H1 (cell line): ENCODE data around the gene SNRNP200. TPM values are rescaled to one million over a fixed set of nuclear protein-coding genes. Genes with fewer than 3 reads are reported as not detected.

Source experiments
- CTCF ChIA-PET: fragments of 300-600 bp; sonication (Branson Sonifier 250); formaldehyde crosslinking; loops from one replicate; lab custom pipeline; 2021; ENCODE audit not compliant: partially characterized antibody; lab: Charles Lee
- POLR2A ChIA-PET: fragments of 300-600 bp; sonication (Branson Sonifier 250); formaldehyde crosslinking; loops from one replicate; lab custom pipeline; 2021; ENCODE audit warnings: inconsistent platforms; ENCODE audit not compliant: partially characterized antibody; lab: Charles Lee
- DNase-seq, 2 experiments: peaks; one replicate each; pipeline versions ENCODE4 v3.0.0 to v3.0.0-alpha.2; 2010 to 2022; ENCODE audit warnings: low spot score in 2 of 2, low read depth in 1 of 2, mixed read lengths in 1 of 2
- FAIRE-seq: peaks from 2 replicates; lab custom pipeline; 2011; peaks lifted over from hg19 to GRCh38; lab: Jason Lieb, UNC
- H2AFZ ChIP-seq: 2 replicates; pipeline ENCODE4 v1.8.1; 2012; ENCODE audit warnings: low read length, inconsistent platforms
- H2AK5ac ChIP-seq: 2 replicates; pipeline ENCODE4 v1.6.1; 2013; ENCODE audit warnings: low read depth, low read length
- H2BK120ac ChIP-seq: replicated peaks from 2 replicates; pipeline ENCODE3; 2013; ENCODE audit warnings: low read depth, low read length, inconsistent platforms
- H2BK12ac ChIP-seq: 2 replicates; pipeline ENCODE4 v1.6.1; 2013; ENCODE audit warnings: low read depth, low read length
- H2BK15ac ChIP-seq: 2 replicates; pipeline ENCODE4 v1.6.1; 2013; ENCODE audit warnings: low read length
- H2BK20ac ChIP-seq: 2 replicates; pipeline ENCODE4 v1.6.1; 2013; ENCODE audit warnings: low read length
- H2BK5ac ChIP-seq: 2 replicates; pipeline ENCODE4 v1.6.1; 2013; ENCODE audit warnings: low read depth, low read length
- H3K14ac ChIP-seq: 2 replicates; pipeline ENCODE4 v1.6.1; 2013; ENCODE audit warnings: inconsistent platforms; ENCODE audit not compliant: insufficient read length
- H3K18ac ChIP-seq: 2 replicates; pipeline ENCODE4 v1.6.1; 2013; ENCODE audit warnings: low read length; ENCODE audit errors: extremely low read depth
- H3K23ac ChIP-seq: 2 replicates; pipeline ENCODE4 v1.6.1; 2013; ENCODE audit warnings: inconsistent platforms; ENCODE audit not compliant: insufficient read length
- H3K23me2 ChIP-seq: 2 replicates; pipeline ENCODE4 v1.6.1; 2013; ENCODE audit warnings: low read depth, low read length
- H3K27ac ChIP-seq: 2 replicates; pipeline ENCODE4 v1.6.1; 2011; ENCODE audit warnings: low read depth, low read length, inconsistent platforms
- H3K27me3 ChIP-seq, 4 experiments: replicated peaks in 1 of 4; 1 replicate in 1 of 4; 2 replicates in 3 of 4; pipeline versions ENCODE4 v1.6.1 to v1.8.1; 2011 to 2013; ENCODE audit warnings: low read length in 3 of 4, mild to moderate bottlenecking in 3 of 4, inconsistent platforms in 2 of 4, mixed read lengths in 2 of 4, moderate library complexity in 1 of 4; ENCODE audit not compliant: control insufficient read depth in 3 of 4, insufficient read depth in 3 of 4; ENCODE audit errors: extremely low read depth in 1 of 4
- H3K36me3 ChIP-seq, 4 experiments: 2 replicates each; pipeline versions ENCODE4 v1.6.1 to v1.8.1; 2011 to 2013; ENCODE audit warnings: mild to moderate bottlenecking in 4 of 4, low read length in 3 of 4, moderate library complexity in 2 of 4, control low read depth in 1 of 4, inconsistent platforms in 1 of 4; ENCODE audit not compliant: insufficient read depth in 4 of 4, control insufficient read depth in 2 of 4
- H3K4ac ChIP-seq: replicated peaks from 2 replicates; pipeline ENCODE3; 2013; ENCODE audit warnings: low read length, low read depth, mixed read lengths, inconsistent platforms; ENCODE audit not compliant: insufficient read length
- H3K4me1 ChIP-seq, 4 experiments: replicated peaks in 1 of 4; 1 replicate in 1 of 4; 2 replicates in 3 of 4; pipeline versions ENCODE4 v1.6.1 to v1.8.1; 2011 to 2013; ENCODE audit warnings: low read length in 3 of 4, inconsistent platforms in 2 of 4, mixed read lengths in 1 of 4; ENCODE audit not compliant: insufficient read depth in 4 of 4, control insufficient read depth in 3 of 4
- H3K4me2 ChIP-seq, 2 experiments: 2 replicates each; pipeline versions ENCODE4 v1.6.1 to v1.8.1; 2011 to 2013; ENCODE audit warnings: low read depth in 2 of 2, low read length in 2 of 2, control low read depth in 1 of 2, inconsistent platforms in 1 of 2, mild to moderate bottlenecking in 1 of 2; ENCODE audit not compliant: insufficient read depth in 1 of 2
- H3K4me3 ChIP-seq, 4 experiments: fragments of 200-600, 300-600 bp in 1 of 4; sonication (generic), shearing (Covaris generic), sonication (Bioruptor Twin) in 1 of 4; 2 replicates each; pipeline versions ENCODE4 v1.5.1 to v1.8.1; 2011 to 2016; ENCODE audit warnings: low read length in 4 of 4, low read depth in 3 of 4, control low read depth in 2 of 4, inconsistent platforms in 2 of 4, mild to moderate bottlenecking in 2 of 4, mixed read lengths in 1 of 4, moderate library complexity in 1 of 4; ENCODE audit not compliant: insufficient read depth in 2 of 4; ENCODE audit errors: extremely low read depth in 1 of 4
- H3K56ac ChIP-seq: replicated peaks from 2 replicates; pipeline ENCODE3; 2013; ENCODE audit warnings: low read depth, mild to moderate bottlenecking, mixed read lengths, low read length, inconsistent platforms; ENCODE audit not compliant: insufficient read length
- H3K79me1 ChIP-seq: 2 replicates; pipeline ENCODE4 v1.6.1; 2013; ENCODE audit warnings: low read depth, low read length, control low read depth
- H3K79me2 ChIP-seq, 2 experiments: 2 replicates each; pipeline versions ENCODE4 v1.6.1 to v1.8.1; 2012 to 2013; ENCODE audit warnings: low read length in 2 of 2, mild to moderate bottlenecking in 2 of 2, inconsistent platforms in 1 of 2; ENCODE audit not compliant: insufficient read depth in 2 of 2, control insufficient read depth in 1 of 2
- H3K9ac ChIP-seq, 4 experiments: replicated peaks in 1 of 4; 1 replicate in 1 of 4; 2 replicates in 3 of 4; pipeline versions ENCODE4 v1.6.1 to v1.8.1; 2011 to 2013; ENCODE audit warnings: low read depth in 3 of 4, low read length in 3 of 4, control low read depth in 2 of 4, mild to moderate bottlenecking in 2 of 4, moderate library complexity in 2 of 4, inconsistent platforms in 1 of 4; ENCODE audit errors: extremely low read depth in 1 of 4
- H3K9me3 ChIP-seq, 2 experiments: 2 replicates each; pipeline versions ENCODE4 v1.6.1 to v1.8.1; 2012 to 2013; ENCODE audit warnings: mild to moderate bottlenecking in 2 of 2, moderate library complexity in 2 of 2, control low read depth in 1 of 2, inconsistent platforms in 1 of 2, low read depth in 1 of 2, low read length in 1 of 2, mixed read lengths in 1 of 2; ENCODE audit not compliant: insufficient read depth in 2 of 2
- H4K20me1 ChIP-seq, 2 experiments: replicated peaks in 1 of 2; 2 replicates each; pipeline versions ENCODE3 to v1.8.1; 2011 to 2013; ENCODE audit warnings: inconsistent platforms in 2 of 2, low read length in 2 of 2, mild to moderate bottlenecking in 1 of 2; ENCODE audit not compliant: insufficient read depth in 2 of 2, control insufficient read depth in 1 of 2
- H4K5ac ChIP-seq: 2 replicates; pipeline ENCODE4 v1.6.1; 2013; ENCODE audit warnings: low read length, low read depth, mixed read lengths, inconsistent platforms; ENCODE audit not compliant: insufficient read length
- H4K8ac ChIP-seq: 2 replicates; pipeline ENCODE4 v1.8.0; 2013; ENCODE audit warnings: mild to moderate bottlenecking, moderate library complexity, low read length, inconsistent platforms; ENCODE audit not compliant: insufficient read depth; ENCODE audit errors: extremely low read depth
- H4K91ac ChIP-seq: replicated peaks from 2 replicates; pipeline ENCODE3; 2013; ENCODE audit warnings: low read length, mixed read lengths, inconsistent platforms; ENCODE audit not compliant: insufficient read length
- ATF2 ChIP-seq: IDR thresholded peaks from 2 replicates; pipeline ENCODE4 v1.6.1; 2012; ENCODE audit warnings: low read length, inconsistent platforms
- BCL11A ChIP-seq, 2 experiments: IDR thresholded peaks; one replicate each; pipeline ENCODE4 v1.6.1; 2011; ENCODE audit warnings: low read depth in 2 of 2, low read length in 2 of 2, mild to moderate bottlenecking in 2 of 2
- BRCA1 ChIP-seq: IDR thresholded peaks from 2 replicates; pipeline ENCODE4 v1.6.1; 2012; ENCODE audit warnings: low read depth, low read length, improper control_type of control experiment
- POLR2A ChIP-seq, 2 experiments: IDR thresholded peaks; 1 replicate in 1 of 2; 2 replicates in 1 of 2; pipeline ENCODE4 v1.6.1; 2011; ENCODE audit warnings: low read depth in 2 of 2, low read length in 2 of 2, mild to moderate bottlenecking in 2 of 2; ENCODE audit errors: control extremely low read depth in 1 of 2
- POLR2AphosphoS5 ChIP-seq: IDR thresholded peaks from 2 replicates; pipeline ENCODE4 v1.6.1; 2011; ENCODE audit warnings: low read depth, low read length
- TBP ChIP-seq: IDR thresholded peaks from 2 replicates; pipeline ENCODE4 v1.6.1; 2011; ENCODE audit warnings: low read depth, low read length, improper control_type of control experiment
- WGBS, 2 experiments: shearing (Covaris generic) in 1 of 2; methylation state at CpG; one replicate each; pipeline versions ENCODE4 v1.1.6 to v1.1.7; 2013 to 2015; ENCODE audit warnings: low lambda C conversion rate in 2 of 2, mixed read lengths in 2 of 2, inconsistent platforms in 1 of 2, low coverage in 1 of 2, missing lambda C conversion rate in 1 of 2; ENCODE audit not compliant: insufficient replicate concordance in 2 of 2, insufficient coverage in 1 of 2, insufficient read length in 1 of 2; ENCODE audit errors: extremely low coverage in 1 of 2, missing lambda C conversion rate in 1 of 2; 5-methylcytosine and 5-hydroxymethylcytosine counted together
- polyA plus RNA-seq, 7 experiments: library from polyadenylated mRNA; depleted of rRNA in 3 of 7; stranded (reverse) in 5 of 7; unstranded in 2 of 7; fragments of >200 nt in 5 of 7; fragments of 200-250 nt in 2 of 7; gene quantifications; 1 replicate in 5 of 7; 2 replicates in 1 of 7; 4 replicates in 1 of 7; pipeline versions ENCODE4 v1.2.1 to v1.2.3, GENCODE V29; 2011 to 2013; ENCODE audit warnings: missing spikeins in 2 of 7, mixed read lengths in 2 of 7
- total RNA-seq: library from RNA; stranded (reverse); fragmentation: NEBNext Ultra II Directional; extraction: Animal tissue kit (Norgen Biotek cat#: 25700); gene quantifications from 2 replicates; pipeline ENCODE4 v1.2.1, GENCODE V29; 2021
- TF ChIP-seq, protein P1 (sequence below): IDR thresholded peaks from 2 replicates; pipeline ENCODE4 v1.6.1; 2011; ENCODE audit warnings: low read depth, mild to moderate bottlenecking, low read length; ENCODE audit not compliant: insufficient read depth

Gene SNRNP200
- total and polyA plus RNA-seq, 2 of the 8 experiments (the other 6 are each of a cell fraction or from before 2014, with no cell fraction given) = 190 to 289 TPM

DNA sequence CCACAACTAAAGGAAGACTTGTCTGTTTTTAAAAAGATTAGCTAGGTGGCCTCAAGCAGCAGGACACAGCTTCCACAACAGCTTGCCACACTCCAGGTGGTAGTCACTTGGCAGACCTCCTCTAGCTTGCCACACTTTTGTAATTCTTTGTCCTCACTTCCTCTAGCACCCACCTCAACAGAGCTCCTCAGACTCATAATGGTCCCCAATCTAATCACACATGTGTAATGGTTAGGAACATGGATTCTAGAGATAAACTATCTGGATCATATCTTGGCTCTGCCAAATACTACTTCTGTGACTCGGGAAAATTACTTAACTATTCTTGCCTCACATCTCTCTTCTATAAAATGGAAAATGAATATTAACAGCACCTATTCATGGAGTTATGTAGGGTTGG lies 3.5 kb downstream of the SNRNP200 start:
- Histone ChIP-seq H3K56ac (no peak overlapping the region), H4K91ac (no peak overlapping the region), H4K5ac (no peak overlapping the region), H3K18ac (no peak overlapping the region), H3K4me2 (no peak overlapping the region), H3K4me3 (no peak overlapping the region), H2AK5ac (no peak overlapping the region), H3K23me2 (no peaks in the 10 kb centered on the region), H3K27ac (no peak overlapping the region), H4K20me1 (peaks cover 0 to 10% of the 10 kb centered on the region in 2 experiments), H2BK120ac (no peak overlapping the region), H2BK5ac (no peak overlapping the region), H3K79me2 (peaks cover 0 to 36% of the 10 kb centered on the region in 2 experiments; a peak in 2 of 4 replicates), H2BK15ac (no peak overlapping the region), H3K9me3 (no peaks in the 10 kb centered on the region), H3K9ac (no peak overlapping the region), H2BK20ac (no peak overlapping the region), H3K14ac (no peak overlapping the region), H3K4ac (no peak overlapping the region), H3K4me1 (peaks cover 0 to 13% (median 4%) of the 10 kb centered on the region in 4 experiments; a peak in 4 of 7 replicates), H4K8ac (no peak overlapping the region), H2AFZ (no peak overlapping the region), H2BK12ac (no peak overlapping the region), H3K27me3 (no peaks in the 10 kb centered on the region), H3K79me1 (0 out of 2 replicates have a peak, but pooled peaks cover 3% of the 10 kb centered on the region), H3K23ac (no peak overlapping the region), H3K36me3 (peaks cover 45 to 66% (median 63%) of the 10 kb centered on the region in 4 experiments)
- no peak for FAIRE-seq
- WGBS, 2 experiments = 95% methylated on average over 1 of the region's 1 CpG; no CpG with 5 or more reads in 1 of the 2 experiments
- DNase-seq = no peak
- POLR2A ChIA-PET = interaction anchor here (1.1 to 2.5 kb wide), 6 partner anchors 11 to 51 kb away, joined by 3 to 12 read pairs (median 5); no protein-coding TSS in a partner anchor
- CTCF ChIA-PET = interaction anchor here (0.7 to 1.7 kb wide), 2 partner anchors 19 to 29 kb away, joined by 3 to 4 read pairs; no protein-coding TSS in a partner anchor
- TF ChIP-seq POLR2AphosphoS5 = no peak
- TF ChIP-seq BCL11A (IDR thresholded peaks at IDR 0.05; ENCODE audit: low read depth in 2 of 2, low read length in 2 of 2) = no peak
- no peak for TF ChIP-seq TBP
- no peak for TF ChIP-seq ATF2
- TF ChIP-seq, protein P1, sequence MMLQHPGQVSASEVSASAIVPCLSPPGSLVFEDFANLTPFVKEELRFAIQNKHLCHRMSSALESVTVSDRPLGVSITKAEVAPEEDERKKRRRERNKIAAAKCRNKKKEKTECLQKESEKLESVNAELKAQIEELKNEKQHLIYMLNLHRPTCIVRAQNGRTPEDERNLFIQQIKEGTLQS = no peak
- TF ChIP-seq POLR2A (IDR thresholded peaks at IDR 0.05; ENCODE audit: control extremely low read depth in 1 of 2, low read depth in 2 of 2, low read length in 2 of 2) = no peak
- TF ChIP-seq BRCA1 = no peak
